GM21360 (cell line): ENCODE measurements around the gene CCDC7.
"Not testable (repeated sequence)": the region's sequence is repeated elsewhere in the genome, so short reads cannot be mapped to it uniquely, and the experiment has no call there.

ENCODE experiments used
- ATAC-seq: cut with Tn5 transposase; IDR thresholded peaks from one replicate; pipeline ENCODE4 v1.9.1; 2021; ENCODE audit warnings: mild to moderate bottlenecking, moderate library complexity; ENCODE audit not compliant: unreplicated experiment

The CCDC7 gene

DNA sequence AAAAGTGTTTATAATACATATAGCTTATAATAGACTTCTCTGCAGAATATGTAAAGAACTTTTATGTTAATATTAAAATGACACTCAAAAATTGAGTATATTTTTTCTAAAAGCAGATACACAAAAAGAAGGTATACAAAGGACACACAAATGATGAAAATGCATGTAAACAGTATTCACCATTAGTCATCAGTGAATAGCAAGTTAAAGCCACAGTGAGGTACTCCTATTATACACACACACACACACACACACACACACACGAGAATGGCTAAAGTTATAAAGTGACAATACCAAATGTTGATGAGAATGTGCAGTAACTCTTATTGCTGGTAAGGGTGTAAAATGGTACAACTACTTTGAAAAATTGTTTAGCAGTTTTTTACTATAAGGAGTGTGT, 419.2 kb downstream of the CCDC7 start:
- no peak for ATAC-seq

DNA sequence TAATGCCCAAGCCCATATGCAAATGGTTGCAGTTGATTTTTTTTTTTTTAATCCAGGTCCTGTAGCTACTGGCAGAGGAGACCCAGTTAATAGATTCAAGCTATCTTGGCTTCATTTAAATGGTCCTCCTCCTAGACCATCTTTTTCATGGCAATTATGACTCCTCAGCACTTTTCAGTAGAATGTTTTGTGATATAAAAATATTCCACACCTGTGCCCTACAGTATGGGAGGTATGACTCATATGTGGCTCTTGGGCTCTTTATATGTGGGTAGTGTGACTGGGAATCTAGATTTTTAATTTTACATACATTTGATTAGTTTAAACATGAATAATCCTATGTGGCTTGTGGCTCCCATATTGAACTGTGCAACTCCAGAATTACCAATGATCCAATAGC, 432.0 kb downstream of the CCDC7 start:
- ATAC-seq, result no peak

DNA sequence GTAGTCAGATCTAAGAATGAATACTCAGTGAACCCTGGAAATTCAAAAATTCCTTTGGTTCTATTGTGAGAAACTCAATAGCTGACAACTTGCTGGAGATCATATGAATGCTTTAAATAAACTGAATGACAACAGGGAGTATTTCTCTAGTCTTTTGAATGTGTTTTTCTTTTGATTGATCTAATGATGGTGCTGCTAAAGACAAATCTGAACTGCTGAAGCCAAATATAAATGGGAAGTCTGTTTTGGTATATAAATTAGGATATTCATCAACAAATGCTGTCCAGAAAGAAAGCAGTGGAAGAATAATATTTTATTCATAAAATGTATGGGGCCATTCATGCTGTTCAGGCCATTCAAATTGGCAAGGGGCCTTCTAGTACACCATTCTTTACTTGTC, 432.7 kb downstream of the CCDC7 start:
- ATAC-seq, result no peak

DNA sequence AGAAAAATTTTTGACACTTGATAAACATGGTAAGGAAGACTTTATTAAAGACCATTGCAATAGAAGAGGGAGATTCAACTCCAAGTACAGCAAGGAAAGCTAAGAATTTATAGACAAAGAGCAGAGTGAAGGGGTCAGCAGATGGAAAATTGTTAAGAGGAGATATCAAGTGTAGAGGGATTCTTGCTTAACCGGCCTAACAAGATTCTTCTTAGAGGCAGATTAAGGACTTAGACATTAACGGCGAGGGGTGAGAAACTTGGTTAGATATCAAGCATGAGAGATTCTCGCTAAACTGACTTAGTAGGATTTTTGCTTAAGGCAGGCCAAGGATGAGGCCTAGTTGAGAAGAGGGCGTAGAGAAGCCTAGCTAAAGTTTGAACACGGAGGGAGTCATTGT, 436.1 kb downstream of the CCDC7 start:
- ATAC-seq, result no peak

DNA sequence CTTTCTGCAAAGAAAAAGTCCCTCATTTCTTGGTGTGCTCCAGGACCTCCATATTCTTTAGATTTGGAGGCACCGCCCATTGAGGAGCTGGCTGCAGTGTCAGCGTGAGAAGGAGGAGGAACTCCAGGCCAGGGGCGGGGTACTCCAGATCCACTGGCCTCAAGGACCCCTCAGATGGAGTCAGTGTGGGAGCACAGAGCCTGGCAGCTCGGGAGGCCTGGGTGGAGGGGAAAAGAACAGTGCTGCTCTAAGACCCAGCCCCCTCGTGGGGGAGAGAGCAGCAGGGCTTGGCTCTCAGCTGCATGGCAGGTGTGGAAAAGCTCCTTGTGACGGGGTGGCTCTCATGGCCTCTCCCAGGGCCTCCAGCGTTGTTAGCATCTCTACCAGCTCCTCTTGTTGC, 441.5 kb downstream of the CCDC7 start:
- no peak for ATAC-seq

DNA sequence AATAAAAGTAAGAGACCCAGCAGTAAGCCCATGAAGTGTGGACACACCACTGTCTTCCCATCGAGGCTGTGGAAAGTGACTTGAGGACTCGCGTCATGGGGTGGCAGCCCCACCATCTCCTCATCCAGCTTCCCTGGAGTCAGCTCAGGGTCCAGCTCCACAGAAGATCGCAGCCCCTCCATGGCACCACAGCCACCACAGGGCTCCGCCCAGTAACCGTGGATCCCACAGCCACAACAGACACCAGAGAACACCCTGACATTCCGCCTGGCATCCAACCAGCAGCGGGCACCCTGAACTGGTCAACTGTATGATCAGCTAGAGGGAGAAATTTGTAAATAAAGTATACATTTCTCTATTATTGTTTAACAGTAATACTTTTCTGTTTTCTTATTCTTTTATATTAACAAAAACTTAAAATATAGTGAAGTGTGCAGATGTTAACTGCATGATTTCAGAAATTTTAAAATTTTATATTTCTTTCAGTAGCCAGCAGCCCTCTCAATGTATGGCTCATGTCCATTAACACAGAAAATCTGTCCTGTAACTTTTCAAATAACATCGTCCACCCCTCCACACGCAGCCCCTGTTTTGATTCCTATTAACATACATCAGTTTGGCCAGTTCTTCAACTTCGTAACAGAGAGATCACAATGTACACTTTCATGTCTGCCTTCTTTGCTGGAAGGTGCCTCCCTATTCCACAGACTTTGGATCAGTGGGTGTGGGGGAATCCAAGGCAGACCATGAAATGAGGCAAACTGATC, 442.4 kb downstream of the CCDC7 start:
- no peak for ATAC-seq

DNA sequence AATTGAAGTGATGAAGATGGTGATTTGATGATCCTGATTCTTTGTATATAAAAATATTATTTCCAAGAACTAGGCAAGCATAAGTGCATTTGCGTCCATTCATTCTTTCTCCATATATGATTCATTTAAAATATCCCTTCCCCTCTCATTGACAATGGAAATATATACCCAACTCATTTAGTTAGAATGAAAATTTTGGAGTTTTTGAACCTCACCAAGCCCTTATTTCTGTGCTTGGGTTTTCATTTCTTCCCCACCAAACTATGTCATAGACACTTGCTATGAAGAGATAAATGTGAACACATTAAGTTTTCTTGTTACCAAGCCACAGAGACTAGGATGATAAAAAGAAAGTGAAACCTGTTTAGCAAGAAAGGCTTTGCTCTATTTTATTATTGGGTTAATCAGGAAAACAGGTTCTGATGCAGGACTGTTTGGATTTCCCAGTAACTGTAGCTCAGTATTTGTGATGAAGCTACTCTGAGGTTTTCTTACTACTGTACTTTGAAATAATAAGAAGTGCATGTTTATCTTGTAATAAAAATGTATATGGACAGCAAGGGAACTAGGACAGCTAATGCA, 443.8 kb downstream of the CCDC7 start:
- no peak for ATAC-seq

DNA sequence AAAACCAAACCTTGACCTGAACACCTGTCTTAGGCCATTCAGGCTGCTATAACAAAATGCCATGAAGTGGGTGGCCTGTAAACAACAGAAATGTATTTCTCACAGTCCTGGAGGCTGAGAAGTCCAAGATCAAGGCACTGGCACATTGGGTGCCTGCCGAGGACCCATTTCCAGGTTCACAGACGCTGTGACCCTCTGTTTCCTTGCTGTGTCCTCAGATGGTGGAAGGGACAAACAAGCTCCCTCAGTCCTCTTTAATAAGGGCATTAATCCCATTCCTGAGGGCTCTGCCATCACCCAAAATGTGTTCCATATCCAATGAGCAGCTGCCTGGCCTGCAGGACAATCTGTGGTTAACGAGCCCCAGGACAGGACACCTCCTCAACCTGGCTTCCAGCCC, 444.5 kb downstream of the CCDC7 start:
- ATAC-seq, result no peak

DNA sequence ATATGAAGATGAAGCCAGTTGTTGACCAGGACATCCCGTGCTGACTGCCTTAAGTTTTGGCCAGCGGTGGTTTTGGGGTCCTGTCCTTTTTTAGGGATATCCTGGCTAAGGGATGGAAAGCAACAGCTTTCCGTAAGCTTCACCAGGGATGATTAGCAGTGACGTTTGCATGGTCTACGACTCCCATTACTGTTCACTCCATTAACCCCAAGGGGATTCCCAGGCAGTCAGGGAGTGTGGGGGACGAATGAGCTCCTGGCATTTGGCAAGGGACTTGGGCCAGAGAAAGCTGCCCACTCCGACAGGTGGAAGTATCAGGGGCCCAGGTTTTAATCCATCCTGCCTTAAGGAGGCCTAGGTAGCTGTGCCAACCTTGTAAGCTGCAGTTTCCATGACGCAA, 445.3 kb downstream of the CCDC7 start:
- ATAC-seq, result no peak

DNA sequence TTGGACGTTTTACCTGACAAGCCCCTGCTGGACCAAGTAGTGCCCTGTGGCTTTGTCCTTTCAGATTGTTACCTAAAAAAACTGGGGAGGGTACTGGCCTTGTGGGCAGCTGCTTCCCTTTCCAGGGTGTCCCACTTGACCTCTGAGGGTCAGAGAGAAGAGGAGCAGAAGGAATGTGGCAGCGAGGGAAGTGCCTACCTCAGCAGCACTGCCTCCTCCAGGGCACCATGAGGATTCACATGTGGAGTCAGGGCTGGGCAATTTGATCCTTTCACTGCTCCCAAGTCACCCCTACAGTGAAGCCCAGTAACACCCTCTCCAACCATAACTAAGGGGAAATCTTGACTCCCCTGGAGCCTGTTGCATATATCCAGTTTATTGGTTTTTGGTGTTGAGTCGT, 447.5 kb downstream of the CCDC7 start:
- no peak for ATAC-seq

DNA sequence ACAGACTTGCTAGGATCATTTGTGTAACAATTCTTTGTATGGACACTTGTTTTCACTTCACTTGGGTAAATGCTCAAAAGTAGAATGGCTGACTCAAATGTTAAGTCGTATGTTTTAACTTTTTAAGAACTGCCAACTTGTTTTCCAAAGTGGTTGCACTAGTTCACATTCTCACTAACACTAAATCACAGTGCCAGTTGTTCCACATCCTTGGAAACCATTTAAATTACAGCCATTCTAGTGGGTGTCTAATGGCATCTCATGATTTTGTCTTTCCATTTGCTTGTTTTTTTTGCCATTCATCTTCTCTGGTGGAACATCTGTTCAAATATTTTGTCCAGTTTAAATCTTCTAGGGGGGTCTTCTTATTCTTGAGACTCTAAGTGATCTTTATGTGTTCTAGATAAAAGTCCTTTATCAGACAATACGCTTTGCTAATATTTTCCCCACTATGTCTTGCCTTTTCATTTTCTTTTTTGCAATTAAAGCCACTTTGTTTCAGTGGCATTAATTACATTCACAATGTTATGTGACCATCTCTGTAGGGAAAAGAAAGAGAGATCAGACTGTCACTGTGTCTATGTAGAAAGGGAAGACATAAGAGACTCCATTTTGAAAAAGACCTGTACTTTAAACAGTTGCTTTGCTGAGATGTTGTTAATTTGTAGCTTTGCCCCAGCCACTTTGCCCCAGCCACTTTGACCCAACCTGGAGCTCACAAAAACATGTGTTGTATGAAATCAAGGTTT, 448.1 kb downstream of the CCDC7 start:
- ATAC-seq, result no peak

DNA sequence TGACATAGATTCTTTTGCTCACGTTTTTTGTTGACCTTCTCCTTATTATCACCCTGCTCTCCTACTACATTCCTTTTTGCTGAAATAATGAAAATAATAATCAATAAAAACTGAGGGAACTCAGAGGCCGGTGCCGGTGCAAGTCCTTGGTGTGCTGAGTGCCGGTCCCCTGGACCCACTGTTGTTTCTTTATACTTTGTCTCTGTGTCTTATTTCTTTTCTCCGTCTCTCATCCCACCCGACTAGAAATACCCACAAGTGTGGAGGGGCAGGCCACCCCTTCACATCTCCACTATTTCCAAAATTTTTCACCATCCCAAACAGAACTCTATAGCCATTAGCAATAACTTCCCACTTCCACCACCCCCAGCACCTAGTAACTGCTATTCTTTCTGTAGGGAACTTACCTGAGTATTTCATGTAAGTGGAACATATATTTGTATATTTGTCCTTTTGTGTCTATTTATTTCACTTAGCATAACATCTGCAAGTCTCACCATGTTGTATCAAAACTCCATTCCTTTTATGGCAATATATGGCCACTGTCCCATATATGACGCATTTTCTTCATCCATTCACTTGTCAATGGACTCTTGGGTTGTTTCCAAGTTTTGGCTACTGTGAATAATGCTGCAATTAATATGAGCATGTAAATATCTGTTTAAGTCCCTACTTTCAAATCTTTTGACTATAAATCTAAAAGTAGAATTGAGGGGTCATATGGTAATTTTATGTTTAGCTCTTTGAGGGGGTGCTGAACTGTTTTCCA, 449.4 kb downstream of the CCDC7 start:
- ATAC-seq, result not testable (repeated sequence)

DNA sequence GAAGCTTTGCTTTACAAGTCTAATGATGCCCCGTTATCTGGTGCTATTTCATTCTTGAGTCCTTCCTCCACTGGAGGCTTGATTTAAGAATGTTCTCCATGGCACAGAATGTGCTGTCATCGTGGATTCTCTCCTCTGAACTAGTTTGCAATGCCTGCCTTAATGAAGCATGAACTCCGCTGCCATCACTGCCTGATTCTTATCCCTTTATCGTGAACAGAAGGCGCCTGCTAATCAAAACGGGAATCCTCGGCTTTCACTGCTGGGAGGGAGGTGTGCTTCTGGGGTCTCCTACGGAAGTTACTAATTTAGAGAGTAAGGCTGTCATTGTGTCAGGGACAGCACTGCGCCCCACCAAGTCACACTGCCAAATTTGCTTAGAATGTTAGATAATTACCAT, 455.9 kb downstream of the CCDC7 start:
- no peak for ATAC-seq

DNA sequence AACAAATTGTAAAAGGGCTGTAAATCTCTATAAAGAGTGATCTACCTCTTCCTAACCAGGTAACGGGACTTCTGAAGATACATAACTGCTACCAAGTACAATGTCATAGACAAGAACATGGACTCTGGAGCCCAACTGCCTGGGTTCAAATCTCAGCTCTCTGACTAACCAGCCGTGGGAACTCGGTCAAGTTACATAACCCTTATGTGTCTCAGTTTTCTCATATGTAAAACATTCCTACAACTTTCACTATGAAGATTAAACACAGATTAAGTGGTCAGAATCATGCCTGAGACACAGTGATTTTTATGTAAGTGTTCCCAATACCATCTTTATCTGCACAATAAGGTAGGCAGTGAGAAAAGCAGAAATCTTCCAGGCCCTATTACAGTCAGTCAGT, 459.5 kb downstream of the CCDC7 start:
- no peak for ATAC-seq

DNA sequence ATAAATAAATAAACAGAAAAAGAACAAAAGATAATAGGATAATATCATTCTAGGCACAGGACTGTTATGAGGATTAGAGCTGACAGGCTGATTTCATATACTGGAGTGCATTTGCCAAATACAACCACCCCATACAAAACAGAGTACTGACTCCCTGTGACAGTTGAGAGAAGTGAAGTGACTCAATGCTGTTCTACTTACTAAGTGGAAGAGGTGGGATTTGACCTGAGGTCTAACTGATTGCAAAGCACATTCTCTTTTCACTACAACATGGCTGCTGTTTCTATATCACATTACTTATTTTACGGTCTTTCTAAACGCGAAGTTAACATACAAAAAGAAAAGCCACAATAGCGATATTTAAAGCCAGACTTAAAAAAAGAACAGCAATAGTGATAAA, 460.7 kb downstream of the CCDC7 start:
- no peak for ATAC-seq

DNA sequence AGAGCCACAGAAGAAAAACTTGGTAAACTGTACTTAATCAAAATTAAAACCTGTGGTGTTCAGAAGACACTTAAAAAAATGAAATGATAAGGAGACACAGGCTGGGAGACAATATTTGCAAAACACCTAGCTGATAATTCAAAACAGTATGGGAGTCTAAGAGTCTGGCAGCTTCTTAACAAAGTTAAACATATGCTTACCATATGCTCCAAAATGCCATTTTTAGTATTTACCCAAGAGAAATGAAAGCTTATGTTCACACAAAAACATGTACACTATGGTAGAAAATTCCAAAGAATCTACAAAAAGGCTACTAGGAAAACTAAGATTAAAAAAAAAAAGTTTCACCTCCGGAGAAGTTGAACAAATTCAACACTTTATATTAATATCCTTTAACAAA, 463.5 kb downstream of the CCDC7 start:
- no peak for ATAC-seq

DNA sequence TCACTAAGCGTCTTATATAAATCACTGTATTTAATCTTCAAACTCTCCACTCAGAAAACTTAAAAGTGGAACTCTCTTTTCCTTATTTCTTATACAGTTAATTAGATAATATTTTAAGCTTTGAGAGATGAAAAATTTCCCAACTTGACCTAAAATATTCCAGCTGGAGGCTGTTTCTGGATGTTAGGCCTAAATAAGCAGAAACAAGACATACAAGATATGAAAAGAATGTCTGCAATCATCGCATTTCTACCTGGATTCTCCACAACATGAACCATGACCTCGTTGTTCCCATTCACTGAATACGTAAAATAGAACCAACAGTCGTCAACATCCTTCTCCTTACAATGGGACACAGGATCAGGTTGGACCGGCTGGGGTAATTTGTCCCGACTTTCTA, 464.0 kb downstream of the CCDC7 start:
- not testable (repeated sequence) for ATAC-seq

DNA sequence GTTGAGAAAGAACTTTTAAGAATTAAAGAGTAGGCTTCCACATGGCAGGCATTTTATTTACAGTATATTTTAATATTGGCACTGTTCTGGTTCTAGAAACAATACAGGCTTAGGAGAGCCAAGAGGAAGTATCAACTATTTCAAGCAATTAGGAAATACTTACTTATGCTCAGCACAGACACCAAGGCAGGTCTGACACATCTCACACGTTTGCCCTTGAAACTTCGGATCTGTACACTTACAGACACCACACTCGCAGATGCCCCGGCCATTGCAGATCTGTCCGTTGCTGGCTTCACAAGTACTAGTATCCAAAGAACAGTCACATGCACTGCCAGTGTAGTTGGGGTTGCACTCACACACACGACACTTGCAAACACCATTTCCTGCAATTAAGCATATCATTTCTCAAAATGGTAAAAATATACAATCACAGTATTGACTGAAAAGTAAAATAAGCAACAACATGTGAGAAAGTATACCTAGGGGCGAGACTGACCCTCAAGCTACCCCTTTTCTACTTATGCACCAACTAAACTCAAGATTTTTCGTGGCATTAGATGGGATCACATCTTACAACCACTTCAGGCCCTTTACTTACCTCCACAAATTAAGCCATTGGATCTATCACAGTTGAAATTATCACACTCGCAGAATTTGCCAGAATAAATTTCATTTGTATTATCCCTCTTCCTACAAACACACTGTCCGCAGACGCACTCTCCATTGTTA, 465.5 kb downstream of the CCDC7 start:
- ATAC-seq, result no peak

DNA sequence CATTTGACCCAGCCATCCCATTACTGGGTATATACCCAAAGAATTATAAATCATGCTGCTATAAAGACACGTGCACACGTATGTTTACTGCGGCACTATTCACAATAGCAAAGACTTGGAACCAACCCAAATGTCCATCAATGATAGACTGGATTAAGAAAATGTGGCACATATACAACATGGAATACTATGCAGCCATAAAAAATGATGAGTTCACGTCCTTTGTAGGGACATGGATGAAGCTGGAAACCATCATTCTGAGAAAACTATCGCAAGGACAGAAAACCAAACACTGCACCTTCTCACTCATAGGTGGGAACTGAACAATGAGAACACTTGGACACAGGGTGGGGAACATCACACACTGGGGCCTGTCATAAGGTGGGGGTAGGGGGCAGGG, 471.9 kb downstream of the CCDC7 start:
- not testable (repeated sequence) for ATAC-seq

DNA sequence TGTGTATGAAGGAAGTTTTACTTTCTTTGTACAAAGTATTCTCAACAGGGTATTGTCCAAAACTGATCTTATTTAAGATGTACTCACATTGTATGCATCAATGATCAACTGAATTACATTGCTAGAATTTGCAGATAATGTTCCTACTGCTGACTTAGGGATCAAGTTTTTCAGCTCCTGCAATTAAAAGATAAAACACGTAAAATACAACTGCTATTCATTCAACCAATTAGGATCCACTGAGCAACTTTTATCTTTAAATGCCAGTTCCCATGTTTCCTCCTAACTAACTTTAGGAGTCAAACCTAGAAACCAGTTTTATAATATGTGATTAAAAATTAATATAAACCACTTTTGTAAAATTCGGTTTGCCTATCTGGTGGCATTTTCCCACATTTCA, 476.2 kb downstream of the CCDC7 start:
- no peak for ATAC-seq

DNA sequence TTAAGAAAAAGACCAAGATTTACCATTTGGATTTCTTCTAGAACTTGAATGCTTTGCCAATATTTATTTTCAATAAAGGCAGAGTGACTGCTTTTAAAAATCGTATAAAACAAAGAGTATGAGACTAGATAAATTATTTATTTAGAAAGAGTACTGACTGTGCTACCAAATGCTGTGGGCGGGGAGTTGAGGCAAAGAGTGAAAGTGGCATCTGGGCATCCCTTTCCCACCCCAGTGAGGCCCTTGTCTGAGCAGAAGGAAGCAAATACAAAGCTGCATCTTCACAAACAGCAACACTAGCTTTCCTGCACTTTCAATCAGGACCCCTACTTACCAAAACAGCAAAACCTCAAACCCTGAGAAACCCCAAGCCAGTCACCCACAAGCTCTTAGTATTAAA, 477.2 kb downstream of the CCDC7 start:
- no peak for ATAC-seq
